Muscle of arm (tissue), 14 donors: ENCODE results near the gene SCYGR7. TPM values are rescaled to one million over a fixed set of nuclear protein-coding genes. Genes with fewer than 3 reads are reported as not detected.
"Not testable (repeated sequence)": the region's sequence is repeated elsewhere in the genome, so short reads cannot be mapped to it uniquely, and the experiment has no call there.

ENCODE experiments used
- DNase-seq: peaks from one replicate; pipeline ENCODE4 v3.0.0-alpha.2; 2013
- long read RNA-seq, 11 donors: transcript quantifications; one replicate each; lab custom pipeline, GENCODE V29; 2026
- polyA plus RNA-seq, 12 donors: library from polyadenylated mRNA; unstranded; fragments of 120-200 nt; gene quantifications; one replicate each; pipeline ENCODE4 v1.2.1, GENCODE V29; 2013; ENCODE audit not compliant: insufficient read length in 12 of 12

Gene SCYGR7
- not detected for polyA plus RNA-seq
- long read RNA-seq, donor 1, result 0 reads
- long read RNA-seq, donor 2, result 0 reads
- long read RNA-seq, donor 3, result 0 reads
- long read RNA-seq, donor 4, result 0 reads
- long read RNA-seq, donor 5, result 0 reads
- long read RNA-seq, donor 6, result 0 reads
- long read RNA-seq, donor 7, result 0 reads
- long read RNA-seq, donor 8, result 0 reads
- long read RNA-seq, donor 9, result 0 reads
- long read RNA-seq, donor 10, result 0 reads
- long read RNA-seq, donor 11, result 0 reads

GRCh38 chr2:227728035-227728434 lies at the start of gene SCYGR7:
Gene SCYGR7, plus strand, starts transcription at chr2:227728335. Its CDS starts 0 bp downstream, at chr2:227728335.
- DNase-seq, result no peak

GRCh38 chr2:227684258-227684657 lies 43.9 kb upstream of the SCYGR7 start:
- no peak for DNase-seq

- no peak for DNase-seq
Measured at GRCh38 chr2:227687189-227687588, 40.9 kb upstream of the SCYGR7 start.

GRCh38 chr2:227696990-227697679 lies 31.0 kb upstream of the SCYGR7 start:
- DNase-seq, result no peak

GRCh38 chr2:227701556-227701955 lies 26.6 kb upstream of the SCYGR7 start:
- DNase-seq, result no peak

GRCh38 chr2:227703280-227703732 lies 24.8 kb upstream of the SCYGR7 start:
- no peak for DNase-seq

GRCh38 chr2:227703961-227704360 lies 24.2 kb upstream of the SCYGR7 start:
- DNase-seq, result no peak

GRCh38 chr2:227706859-227707258 lies 21.3 kb upstream of the SCYGR7 start:
- DNase-seq, result no peak

- no peak for DNase-seq
Measured at GRCh38 chr2:227707390-227707789, 20.7 kb upstream of the SCYGR7 start.

GRCh38 chr2:227710986-227711385 lies 17.1 kb upstream of the SCYGR7 start:
- no peak for DNase-seq

- DNase-seq, result no peak
Measured at GRCh38 chr2:227713291-227713690, 14.8 kb upstream of the SCYGR7 start.

- DNase-seq, result no peak
Measured at GRCh38 chr2:227716501-227716900, 11.6 kb upstream of the SCYGR7 start.

- peak; percentile 95 for DNase-seq
Measured at GRCh38 chr2:227717687-227718567, 10.2 kb upstream of the SCYGR7 start, which contains the start of gene SLC19A3. Gene SLC19A3, minus strand, starts transcription at chr2:227718028. Its CDS starts 15,710 bp downstream, at chr2:227702318.

GRCh38 chr2:227719641-227720040 lies 8.5 kb upstream of the SCYGR7 start:
- no peak for DNase-seq

- DNase-seq, result no peak
Measured at GRCh38 chr2:227720680-227721079, 7.5 kb upstream of the SCYGR7 start.

GRCh38 chr2:227722821-227723220 lies 5.3 kb upstream of the SCYGR7 start:
- DNase-seq, result not testable (repeated sequence)

GRCh38 chr2:227724394-227725039 lies 3.6 kb upstream of the SCYGR7 start, which contains the start of gene SCYGR6:
Gene SCYGR6, minus strand, starts transcription at chr2:227724757. Its CDS starts 0 bp downstream, at chr2:227724757.
- no peak for DNase-seq

- DNase-seq, result no peak
Measured at GRCh38 chr2:227739351-227739750, 11.2 kb downstream of the SCYGR7 start.

GRCh38 chr2:227740705-227741104 lies 12.6 kb downstream of the SCYGR7 start:
- not testable (repeated sequence) for DNase-seq

- DNase-seq, result no peak
Measured at GRCh38 chr2:227745594-227745993, 17.5 kb downstream of the SCYGR7 start, which contains the start of gene SCYGR8. Gene SCYGR8, plus strand, starts transcription at chr2:227745894. Its CDS starts 0 bp downstream, at chr2:227745894.

- DNase-seq, result no peak
Measured at GRCh38 chr2:227748079-227748478, 19.9 kb downstream of the SCYGR7 start.
